GM18861 (cell line): ENCODE results near the gene STYXL1.

ENCODE experiments used
- ATAC-seq: cut with Tn5 transposase; IDR thresholded peaks from one replicate; pipeline ENCODE4 v1.9.1; 2021; ENCODE audit not compliant: unreplicated experiment

STYXL1 gene

GRCh38 chr7:75994388-75995051, 53.3 kb downstream of the STYXL1 start, which contains the start of gene TMEM120A:
Gene TMEM120A, minus strand, starts transcription at chr7:75994595. Its CDS starts 25 bp downstream, at chr7:75994570.
- ATAC-seq = peak; percentile 91

DNA sequence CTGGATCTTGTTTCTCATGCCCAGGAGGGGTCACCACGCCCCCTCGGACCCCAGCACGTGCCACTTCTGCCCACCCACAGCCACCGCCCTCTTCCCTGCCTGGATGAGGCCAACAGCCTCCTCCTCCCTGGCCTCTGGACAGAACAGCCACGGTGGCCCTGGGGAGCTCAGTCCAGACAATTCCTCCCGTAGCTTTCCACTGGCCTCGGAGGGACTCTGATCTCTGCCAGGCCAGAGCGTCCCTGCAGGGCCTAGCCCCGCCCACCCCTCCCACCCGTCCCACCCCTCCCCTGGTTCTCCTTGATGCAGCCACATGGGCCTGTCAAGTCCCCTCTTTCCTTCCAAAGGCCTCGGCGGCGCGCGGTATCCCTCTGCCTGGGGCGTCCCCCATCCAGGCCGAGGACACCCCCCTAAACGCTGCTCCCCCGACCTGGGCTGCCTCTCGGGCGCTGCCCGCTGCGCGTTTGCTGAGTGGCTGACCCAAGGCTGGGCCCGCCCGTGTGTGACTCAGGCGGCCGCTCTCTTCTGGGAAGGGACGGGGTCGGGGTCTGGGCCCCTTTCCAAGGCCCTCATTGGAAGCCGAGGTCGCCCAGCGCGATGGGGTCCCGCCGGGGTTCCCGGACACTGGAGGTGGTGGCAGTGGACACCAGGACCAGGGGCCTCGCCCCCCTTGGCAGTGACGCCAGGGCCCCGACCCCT, 54.0 kb downstream of the STYXL1 start:
- no peak for ATAC-seq

DNA sequence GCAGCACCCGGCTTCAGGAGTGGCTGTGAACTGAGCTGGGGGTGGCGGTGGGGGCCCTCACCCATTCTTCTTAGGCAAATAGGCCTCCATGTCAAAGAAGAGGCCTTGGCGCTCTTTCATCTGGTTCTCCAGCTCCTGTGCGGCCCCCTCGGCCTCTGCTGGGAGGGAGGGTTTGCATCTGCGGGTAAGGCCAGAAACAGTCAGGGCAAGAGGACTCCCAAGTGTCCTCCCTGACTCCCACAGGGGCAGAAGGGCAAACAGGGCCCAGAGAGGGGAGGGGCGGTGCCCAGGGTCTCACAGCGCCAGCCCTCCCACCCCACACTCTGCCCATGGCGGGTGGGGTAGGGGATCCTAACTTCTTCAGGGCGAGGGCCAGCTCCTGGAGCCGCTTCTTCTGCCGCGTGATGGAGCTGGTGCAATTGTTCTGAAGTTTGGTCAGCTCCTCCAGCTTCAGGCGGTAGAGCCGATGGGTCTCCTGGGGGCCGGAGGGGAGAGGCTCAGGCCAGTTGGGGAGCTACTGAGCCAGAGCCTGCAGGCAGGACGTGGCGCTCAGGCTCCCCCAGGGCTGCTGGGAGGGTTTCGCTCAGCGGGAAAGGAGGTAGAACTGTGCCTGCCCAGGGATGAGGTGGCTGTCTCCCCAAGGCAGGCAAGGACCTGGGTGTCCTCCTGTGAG, 55.6 kb downstream of the STYXL1 start:
- no peak for ATAC-seq

DNA sequence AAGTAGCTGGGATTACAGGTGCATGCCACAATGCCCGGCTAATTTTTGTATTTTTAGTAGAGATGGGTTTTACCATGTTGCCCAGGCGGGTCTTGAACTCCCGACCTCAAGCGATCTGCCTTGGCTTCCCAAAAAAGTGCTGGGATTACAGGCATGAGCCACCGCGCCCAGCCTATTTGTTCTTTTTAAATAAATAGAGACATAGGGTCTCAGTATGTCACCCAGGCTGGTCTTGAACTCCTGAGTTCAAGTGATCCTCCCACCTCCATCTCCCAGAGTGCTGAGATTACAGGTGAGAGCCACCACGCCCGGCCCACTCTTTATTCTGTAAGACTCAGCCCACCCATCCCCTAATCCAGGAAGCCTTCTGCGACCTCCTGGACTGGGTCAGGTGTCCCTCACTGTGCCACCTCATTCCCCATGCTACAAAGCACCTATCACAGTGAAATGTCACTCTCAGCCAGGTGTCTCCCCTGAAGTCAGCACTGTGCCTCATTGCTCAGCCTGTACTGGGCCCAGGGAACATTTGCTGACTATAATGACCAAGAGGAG, 56.2 kb downstream of the STYXL1 start:
- no peak for ATAC-seq

GRCh38 chr7:75989500-75990388, 58.1 kb downstream of the STYXL1 start:
- ATAC-seq = no peak

DNA sequence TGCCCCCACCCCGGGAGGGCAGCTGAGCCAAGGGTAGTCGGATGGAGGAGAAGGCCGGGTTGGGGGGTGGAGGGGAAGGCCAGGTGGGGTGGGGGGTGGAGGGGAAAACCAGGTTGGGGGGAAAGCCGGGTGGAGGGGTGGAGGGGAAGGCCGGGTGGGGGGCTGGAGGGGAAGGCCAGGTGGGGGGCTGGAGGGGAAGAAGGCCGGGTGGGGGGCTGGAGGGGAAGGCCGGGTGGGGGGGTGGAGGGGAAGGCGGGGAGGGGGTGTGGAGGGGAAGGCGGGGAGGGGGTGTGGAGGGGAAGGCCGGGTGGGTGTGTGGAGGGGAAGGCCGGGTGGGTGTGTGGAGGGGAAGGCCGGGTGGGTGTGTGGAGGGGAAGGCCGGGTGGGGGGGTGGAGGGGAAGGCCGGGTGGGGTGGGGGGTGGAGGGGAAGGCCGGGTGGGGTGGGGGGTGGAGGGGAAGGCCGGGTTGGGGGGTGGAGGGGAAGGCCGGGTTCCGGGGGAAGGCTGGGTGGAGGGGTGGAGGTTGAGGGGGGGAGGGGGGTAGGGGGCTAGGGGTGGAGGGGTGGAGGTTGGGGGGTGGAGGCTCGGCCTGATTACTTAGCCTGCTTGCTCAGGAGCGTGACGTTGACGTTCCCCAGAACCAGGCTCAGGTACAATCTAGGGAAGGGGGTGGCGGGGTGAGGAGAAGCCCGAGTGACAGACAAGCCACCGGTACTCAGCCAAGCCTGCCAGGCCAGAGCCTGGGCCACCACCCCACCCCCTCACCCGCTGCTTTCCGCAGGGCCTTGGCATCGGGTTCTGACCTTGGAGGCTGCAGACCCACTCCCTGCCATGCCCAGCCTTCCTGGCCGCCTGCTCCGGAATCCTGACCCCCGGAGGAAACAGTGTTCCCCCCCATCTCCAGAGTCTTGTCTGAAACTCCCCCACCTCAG, 59.0 kb downstream of the STYXL1 start:
- ATAC-seq = no peak

DNA sequence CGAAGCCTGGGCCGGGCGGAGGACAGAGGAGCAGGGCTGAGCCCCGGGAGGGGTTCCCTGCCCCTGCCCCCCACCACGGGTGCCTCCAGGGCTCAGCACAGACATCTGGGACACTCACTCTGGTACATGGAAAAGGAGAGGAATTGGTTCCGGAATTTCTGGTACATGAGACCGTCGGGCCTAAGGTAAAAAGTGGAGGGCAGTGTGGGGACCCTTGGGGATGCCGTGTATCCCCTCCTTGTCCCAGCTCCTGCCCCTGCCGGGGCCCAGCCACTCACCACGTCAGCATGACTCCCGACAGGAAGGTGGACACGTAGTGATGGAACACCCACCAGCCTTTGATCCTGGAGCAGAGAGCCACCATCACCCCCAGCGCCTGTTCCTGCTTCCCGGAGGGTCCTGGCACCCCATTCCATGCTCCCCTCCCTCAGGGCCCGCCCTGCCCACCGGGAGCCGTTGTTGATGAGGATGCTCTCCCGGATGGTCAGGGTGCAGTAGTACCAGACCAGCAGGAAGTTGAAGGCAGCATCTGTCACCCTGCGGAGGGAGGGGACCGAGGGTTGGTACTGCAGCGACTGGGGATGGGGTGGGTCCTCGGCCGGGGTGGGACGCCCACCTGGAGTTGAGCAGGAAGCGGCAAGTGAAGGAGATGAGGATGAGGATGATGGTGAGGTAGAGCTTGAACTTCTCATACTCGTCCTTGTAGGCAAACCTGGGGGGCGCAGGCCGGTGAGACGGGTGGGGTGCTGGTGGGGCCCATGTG, 59.8 kb downstream of the STYXL1 start:
- no peak for ATAC-seq

GRCh38 chr7:75987026-75987804, 60.6 kb downstream of the STYXL1 start:
- no peak for ATAC-seq

GRCh38 chr7:75986147-75986781, 61.5 kb downstream of the STYXL1 start:
- ATAC-seq = no peak

DNA sequence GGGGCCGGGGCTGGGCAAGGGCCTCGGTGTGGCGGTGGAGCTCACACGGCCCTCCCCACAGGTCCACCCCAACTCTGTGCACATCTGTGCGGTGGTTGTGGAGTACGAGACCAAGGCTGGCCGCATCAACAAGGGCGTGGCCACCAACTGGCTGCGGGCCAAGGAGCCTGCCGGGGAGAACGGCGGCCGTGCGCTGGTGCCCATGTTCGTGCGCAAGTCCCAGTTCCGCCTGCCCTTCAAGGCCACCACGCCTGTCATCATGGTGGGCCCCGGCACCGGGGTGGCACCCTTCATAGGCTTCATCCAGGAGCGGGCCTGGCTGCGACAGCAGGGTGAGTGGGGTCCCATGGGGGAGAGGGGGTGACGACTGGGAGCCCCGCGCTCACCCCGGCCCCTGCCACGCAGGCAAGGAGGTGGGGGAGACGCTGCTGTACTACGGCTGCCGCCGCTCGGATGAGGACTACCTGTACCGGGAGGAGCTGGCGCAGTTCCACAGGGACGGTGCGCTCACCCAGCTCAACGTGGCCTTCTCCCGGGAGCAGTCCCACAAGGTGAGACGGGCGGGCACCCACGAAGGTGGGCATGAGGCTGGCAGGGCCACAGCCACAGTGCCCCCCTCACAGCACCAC, 62.2 kb downstream of the STYXL1 start:
- ATAC-seq = no peak

DNA sequence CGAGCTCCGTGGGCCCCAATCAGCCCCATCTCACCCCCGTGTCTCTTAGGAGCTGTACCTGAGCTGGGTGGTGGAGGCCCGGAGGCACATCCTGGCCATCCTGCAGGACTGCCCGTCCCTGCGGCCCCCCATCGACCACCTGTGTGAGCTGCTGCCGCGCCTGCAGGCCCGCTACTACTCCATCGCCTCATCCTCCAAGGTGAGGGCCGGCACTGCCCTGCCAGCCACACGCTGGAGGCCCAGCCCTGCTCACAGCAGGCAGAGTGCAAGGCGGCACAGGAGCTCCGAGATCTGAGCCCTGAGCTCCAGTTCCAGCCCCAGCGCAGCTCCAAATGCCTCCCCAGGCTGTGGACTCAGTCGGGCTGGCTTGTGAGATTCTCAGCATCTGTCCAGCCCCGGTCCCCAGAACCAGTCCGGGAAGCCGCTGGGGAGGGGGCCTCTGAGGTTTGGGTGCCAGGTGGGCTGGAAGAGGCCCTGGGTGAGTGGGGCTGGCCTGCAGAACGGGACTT, 62.7 kb downstream of the STYXL1 start:
- ATAC-seq = no peak

- ATAC-seq = no peak
Observed at GRCh38 chr7:75984130-75985008, 63.4 kb downstream of the STYXL1 start.

DNA sequence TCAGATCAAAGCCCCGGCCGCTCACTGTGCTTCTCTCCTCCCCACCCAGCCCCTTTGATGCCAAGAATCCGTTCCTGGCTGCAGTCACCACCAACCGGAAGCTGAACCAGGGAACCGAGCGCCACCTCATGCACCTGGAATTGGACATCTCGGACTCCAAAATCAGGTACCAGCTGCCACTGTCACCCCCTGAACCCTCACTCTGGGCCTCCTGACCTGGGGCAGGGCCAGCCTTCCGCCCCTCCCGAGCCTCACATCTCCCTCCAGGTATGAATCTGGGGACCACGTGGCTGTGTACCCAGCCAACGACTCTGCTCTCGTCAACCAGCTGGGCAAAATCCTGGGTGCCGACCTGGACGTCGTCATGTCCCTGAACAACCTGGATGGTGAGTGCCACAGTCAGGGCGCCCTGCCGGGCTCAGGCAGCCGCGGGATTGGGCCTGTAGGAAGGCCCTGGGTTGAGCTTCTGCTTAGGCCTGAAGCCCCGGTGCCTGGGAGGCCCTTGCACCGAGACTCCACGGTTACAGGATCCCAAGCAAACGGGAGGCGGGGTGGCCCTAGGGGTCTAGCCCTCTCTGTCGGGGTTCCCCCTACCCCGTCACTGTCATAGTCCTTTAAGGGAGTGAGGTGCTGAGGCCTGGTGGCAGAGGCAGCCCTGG, 64.2 kb downstream of the STYXL1 start:
- no peak for ATAC-seq

- no peak for ATAC-seq
Observed at GRCh38 chr7:75982306-75983064, 65.3 kb downstream of the STYXL1 start.
